ENCODE data around the gene MBOAT2. TPM values are rescaled to one million over a fixed set of nuclear protein-coding genes. Genes with fewer than 3 reads are reported as not detected.

Gene MBOAT2
- total and polyA plus RNA-seq, 2 of the 13 experiments (the other 11 are each of a cell fraction or from before 2014, with no cell fraction given): 0.11 to 0.36 TPM

- FAIRE-seq (no peak), ATAC-seq (no peak), DNase-seq (ENCODE audit: low spot score) (no peak)
- peaks cover 0 to 20% of the 10 kb centered on the region in 2 experiments; a peak in 3 of 5 replicates for H3K27me3 ChIP-seq (ENCODE audit: control insufficient read depth in 1 of 2, insufficient read depth in 2 of 2, low read length in 2 of 2)
- no peaks in the 10 kb centered on the region for H4K20me1 ChIP-seq (ENCODE audit: insufficient read depth, low read length)
- in situ Hi-C loops (cut with HindIII; ENCODE audit: extremely low pct_ligation_motif_present, low pct_unique_long_range_greater_than_20kb): no loop called here
- TF ChIP-seq ZMYM2 (CRISPR knock-in tag; IDR thresholded peaks at IDR 0.05) (no peak), ZNF124 (CRISPR knock-in tag; IDR thresholded peaks at IDR 0.05) (no peak), MATR3 (CRISPR knock-in tag; IDR thresholded peaks at IDR 0.05) (no peak), ZBTB3 (CRISPR knock-in tag; IDR thresholded peaks at IDR 0.05; ENCODE audit: borderline replicate concordance, low read depth) (no peak), ZNF280D (CRISPR knock-in tag; IDR thresholded peaks at IDR 0.05) (no peak), FOXO1 (CRISPR knock-in tag; IDR thresholded peaks at IDR 0.05) (no peak), ZNF574 (CRISPR knock-in tag; IDR thresholded peaks at IDR 0.05) (no peak)
- no peak overlapping the region for H3K4me2 ChIP-seq (ENCODE audit: low read depth, low read length)
- H3K27ac ChIP-seq (ENCODE audit: extremely low read length, insufficient read depth, low read length): no peak overlapping the region
- H3K4me3 ChIP-seq (replicated peaks in 1 of 3; ENCODE audit: insufficient read depth in 1 of 3, low read depth in 2 of 3, low read length in 3 of 3): no peak overlapping the region
- intact Hi-C loops (cut with micrococcal nuclease; ENCODE audit: unreplicated experiment): no loop called here
- ChIA-PET CTCF (ENCODE audit: low intra/inter-chr PET ratio, low total read pairs) (no interaction called here), POLR2A (no interaction called here)
- H3K4me1 ChIP-seq (ENCODE audit: insufficient read depth, low read length): no peaks in the 10 kb centered on the region
- H3K9ac ChIP-seq (ENCODE audit: insufficient read depth, low read depth, low read length): no peak overlapping the region
- BruUV-seq (replicated peaks): no TSS peak
- no peaks in the 10 kb centered on the region for H3K9me3 ChIP-seq (ENCODE audit: low read length)
- H3K79me2 ChIP-seq (ENCODE audit: insufficient read depth, low read length): no peaks in the 10 kb centered on the region
- H3K36me3 ChIP-seq (replicated peaks in 1 of 2; ENCODE audit: control insufficient read depth in 1 of 2, insufficient read depth in 2 of 2, low read length in 2 of 2): no peaks in the 10 kb centered on the region
- H2AFZ ChIP-seq (ENCODE audit: low read length): no peak overlapping the region
Observed at GRCh38 chr2:8934338-8934737, 69.1 kb downstream of the MBOAT2 start.

Measured in HepG2 (cell line).